Fibroblast of lung (primary cell): Measurements from ENCODE around the gene CDC42EP5. TPM values are rescaled to one million over a fixed set of nuclear protein-coding genes. Genes with fewer than 3 reads are reported as not detected.
A peak's percentile ranks its signal among the peaks of the same experiment; 100 is the strongest.

ENCODE experiments used
- DNase-seq, 2 donors: peaks; one replicate each; pipeline versions ENCODE4 v3.0.0 to v3.0.0-alpha.2; 2010; ENCODE audit warnings: low read depth in 2 of 2
- H2AFZ ChIP-seq: 2 replicates; pipeline ENCODE4 v1.5.1; 2012; ENCODE audit warnings: low read length, control low read depth, inconsistent platforms
- H3K27ac ChIP-seq: 2 replicates; pipeline ENCODE4 v1.5.1; 2011; ENCODE audit warnings: low read length, control low read depth; ENCODE audit not compliant: insufficient read depth
- H3K27me3 ChIP-seq: 2 replicates; pipeline ENCODE4 v1.5.1; 2011; ENCODE audit warnings: mild to moderate bottlenecking, low read length; ENCODE audit not compliant: control insufficient read depth, insufficient read depth
- H3K36me3 ChIP-seq: 2 replicates; pipeline ENCODE4 v1.5.1; 2011; ENCODE audit warnings: low read length; ENCODE audit not compliant: control insufficient read depth, insufficient read depth
- H3K4me1 ChIP-seq: 2 replicates; pipeline ENCODE4 v1.5.1; 2011; ENCODE audit warnings: low read length; ENCODE audit not compliant: control insufficient read depth, insufficient read depth; ENCODE audit errors: extremely low read depth
- H3K4me2 ChIP-seq: 2 replicates; pipeline ENCODE4 v1.5.1; 2011; ENCODE audit warnings: low read length, control low read depth; ENCODE audit not compliant: insufficient read depth; ENCODE audit errors: extremely low read depth
- H3K4me3 ChIP-seq, 4 experiments: fragments of 200-600 bp in 1 of 4; sonication (generic) in 1 of 4; replicated peaks in 1 of 4; 2 replicates each; pipeline ENCODE4 v1.5.1; 2011 to 2016; ENCODE audit warnings: low read length in 4 of 4, low read depth in 3 of 4, mild to moderate bottlenecking in 3 of 4, control low read depth in 2 of 4, inconsistent platforms in 1 of 4, mixed read lengths in 1 of 4; ENCODE audit not compliant: insufficient read depth in 1 of 4; ENCODE audit errors: control extremely low read depth in 1 of 4
- H3K79me2 ChIP-seq: 2 replicates; pipeline ENCODE4 v1.5.1; 2012; ENCODE audit warnings: mild to moderate bottlenecking, low read length, inconsistent platforms; ENCODE audit not compliant: control insufficient read depth, insufficient read depth
- H3K9ac ChIP-seq: 2 replicates; pipeline ENCODE4 v1.5.1; 2011; ENCODE audit warnings: mild to moderate bottlenecking, low read length, control low read depth; ENCODE audit not compliant: insufficient read depth
- H3K9me3 ChIP-seq: 2 replicates; pipeline ENCODE4 v1.5.1; 2012; ENCODE audit warnings: low read depth, low read length; ENCODE audit not compliant: control insufficient read depth, insufficient read depth
- H4K20me1 ChIP-seq: 2 replicates; pipeline ENCODE4 v1.5.1; 2011; ENCODE audit warnings: low read length; ENCODE audit not compliant: control insufficient read depth, insufficient read depth; ENCODE audit errors: extremely low read depth
- EZH2 ChIP-seq: IDR thresholded peaks from 2 replicates; pipeline ENCODE4 v1.5.1; 2012; ENCODE audit warnings: low read length, control low read depth, mild to moderate bottlenecking; ENCODE audit errors: missing control alignments
- polyA plus RNA-seq, 2 donors: library from polyadenylated mRNA; depleted of rRNA in 1 of 2; stranded (reverse) in 1 of 2; unstranded in 1 of 2; fragments of >200 nt; gene quantifications; 2 replicates each; pipeline ENCODE4 v1.2.1, GENCODE V29; 2011 to 2012; ENCODE audit warnings: missing spikeins in 1 of 2
- total RNA-seq: library from RNA; depleted of rRNA; stranded (reverse); fragments of >200 nt; gene quantifications from 2 replicates; pipeline ENCODE4 v1.2.1, GENCODE V29; 2014
- TF ChIP-seq, protein P1 (sequence below), 2 donors: IDR thresholded peaks in 1 of 2; conservative IDR thresholded peaks in 1 of 2; 1 replicate in 1 of 2; 2 replicates in 1 of 2; pipeline ENCODE4 v1.5.1; 2011 to 2012; ENCODE audit warnings: low read length in 2 of 2, control low read depth in 1 of 2, inconsistent platforms in 1 of 2, low read depth in 1 of 2, mild to moderate bottlenecking in 1 of 2

Gene CDC42EP5
- total and polyA plus RNA-seq, 2 donors (not counting 1 experiment from before 2014, with no cell fraction given): 7.2 to 14.7 TPM

GRCh38 chr19:54451997-54452396 lies 21.1 kb downstream of the CDC42EP5 start:
- H4K20me1 ChIP-seq: no peaks in the 10 kb centered on the region
- H3K9me3 ChIP-seq: no peaks in the 10 kb centered on the region
- H2AFZ ChIP-seq: no peak overlapping the region
- peaks cover 7% of the 10 kb centered on the region for H3K4me1 ChIP-seq
- peaks cover 48% of the 10 kb centered on the region for H3K36me3 ChIP-seq
- no peak overlapping the region for H3K9ac ChIP-seq
- H3K79me2 ChIP-seq: peaks cover 84% of the 10 kb centered on the region
- no peak for DNase-seq
- H3K27me3 ChIP-seq: no peaks in the 10 kb centered on the region
- H3K27ac ChIP-seq: peak overlapping the region; percentile 14
- no peak for TF ChIP-seq EZH2
- TF ChIP-seq, protein P1, sequence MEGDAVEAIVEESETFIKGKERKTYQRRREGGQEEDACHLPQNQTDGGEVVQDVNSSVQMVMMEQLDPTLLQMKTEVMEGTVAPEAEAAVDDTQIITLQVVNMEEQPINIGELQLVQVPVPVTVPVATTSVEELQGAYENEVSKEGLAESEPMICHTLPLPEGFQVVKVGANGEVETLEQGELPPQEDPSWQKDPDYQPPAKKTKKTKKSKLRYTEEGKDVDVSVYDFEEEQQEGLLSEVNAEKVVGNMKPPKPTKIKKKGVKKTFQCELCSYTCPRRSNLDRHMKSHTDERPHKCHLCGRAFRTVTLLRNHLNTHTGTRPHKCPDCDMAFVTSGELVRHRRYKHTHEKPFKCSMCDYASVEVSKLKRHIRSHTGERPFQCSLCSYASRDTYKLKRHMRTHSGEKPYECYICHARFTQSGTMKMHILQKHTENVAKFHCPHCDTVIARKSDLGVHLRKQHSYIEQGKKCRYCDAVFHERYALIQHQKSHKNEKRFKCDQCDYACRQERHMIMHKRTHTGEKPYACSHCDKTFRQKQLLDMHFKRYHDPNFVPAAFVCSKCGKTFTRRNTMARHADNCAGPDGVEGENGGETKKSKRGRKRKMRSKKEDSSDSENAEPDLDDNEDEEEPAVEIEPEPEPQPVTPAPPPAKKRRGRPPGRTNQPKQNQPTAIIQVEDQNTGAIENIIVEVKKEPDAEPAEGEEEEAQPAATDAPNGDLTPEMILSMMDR (conservative IDR thresholded peaks at IDR 0.05 in 1 of 2, IDR thresholded peaks at IDR 0.05 in 1 of 2; ENCODE audit: low read depth in 1 of 2, low read length in 2 of 2): no peak
- peak overlapping the region in 1 of 4 experiments; percentile 2 for H3K4me3 ChIP-seq
- no peak overlapping the region for H3K4me2 ChIP-seq

- peak overlapping the region; percentile 98 for H3K27ac ChIP-seq
- DNase-seq: peak in 1 of 2 donors; percentile 32
These were observed 21.7 kb downstream of the CDC42EP5 start for GRCh38 chr19:54451331-54451871.

GRCh38 chr19:54449701-54450069 lies 23.4 kb downstream of the CDC42EP5 start:
- Histone ChIP-seq H3K4me3 (peak overlapping the region; percentile 76 to 98 (median 90)), H3K27ac (peak overlapping the region; percentile 98), H2AFZ (no peak overlapping the region), H3K79me2 (peaks cover 73% of the 10 kb centered on the region), H3K27me3 (no peaks in the 10 kb centered on the region), H3K4me2 (peak overlapping the region; percentile 89), H3K9ac (peak overlapping the region; percentile 92), H3K4me1 (peaks cover 7% of the 10 kb centered on the region), H3K9me3 (no peaks in the 10 kb centered on the region), H4K20me1 (no peaks in the 10 kb centered on the region), H3K36me3 (peaks cover 29% of the 10 kb centered on the region)
- peak; percentile 19 to 28 for DNase-seq
- TF ChIP-seq EZH2: no peak
- TF ChIP-seq, protein P1 (conservative IDR thresholded peaks at IDR 0.05 in 1 of 2, IDR thresholded peaks at IDR 0.05 in 1 of 2; ENCODE audit: low read depth in 1 of 2, low read length in 2 of 2): no peak

More at GRCh38 chr19:54451331-54451871, 21.7 kb downstream of the CDC42EP5 start:
- Histone ChIP-seq H3K4me3 (peak overlapping the region in 2 of 4 experiments; percentile 23 to 76), H3K27me3 (no peaks in the 10 kb centered on the region), H3K36me3 (peaks cover 43% of the 10 kb centered on the region), H4K20me1 (no peaks in the 10 kb centered on the region), H3K9me3 (no peaks in the 10 kb centered on the region), H3K4me2 (peak overlapping the region; percentile 51), H3K79me2 (peaks cover 84% of the 10 kb centered on the region), H3K4me1 (peaks cover 7% of the 10 kb centered on the region), H2AFZ (no peak overlapping the region), H3K9ac (no peak overlapping the region)
- TF ChIP-seq, protein P1 (conservative IDR thresholded peaks at IDR 0.05 in 1 of 2, IDR thresholded peaks at IDR 0.05 in 1 of 2; ENCODE audit: low read depth in 1 of 2, low read length in 2 of 2): no peak
- no peak for TF ChIP-seq EZH2
